GM19238 (cell line): ENCODE results near the gene CXCL17.

Experiments
- DNase-seq: peaks from one replicate; pipeline ENCODE4 v3.0.0; 2011; ENCODE audit warnings: low spot score; ENCODE audit not compliant: insufficient read length

The CXCL17 gene

DNA sequence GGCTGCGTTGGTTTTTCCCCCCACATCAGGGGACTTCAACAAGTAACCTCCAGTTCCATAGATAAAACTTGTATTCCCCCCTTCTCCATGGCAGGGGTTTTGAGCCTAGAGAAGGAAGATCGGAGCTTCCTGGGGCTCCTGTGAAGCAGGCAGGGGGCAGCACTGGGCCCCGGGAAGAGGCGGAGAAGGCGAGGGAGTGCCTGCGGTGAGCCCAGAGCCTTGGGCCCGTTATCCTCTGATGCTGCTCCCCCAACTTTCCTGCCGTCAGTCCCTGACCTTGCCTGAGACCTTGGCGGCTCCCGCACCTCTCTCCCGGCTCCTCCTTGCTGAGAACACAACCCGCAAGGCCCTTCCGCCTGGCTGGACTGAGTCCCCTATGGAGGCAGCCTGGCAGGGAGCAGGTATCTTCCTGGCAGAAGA, 18.0 kb downstream of the CXCL17 start:
- DNase-seq: no peak

DNA sequence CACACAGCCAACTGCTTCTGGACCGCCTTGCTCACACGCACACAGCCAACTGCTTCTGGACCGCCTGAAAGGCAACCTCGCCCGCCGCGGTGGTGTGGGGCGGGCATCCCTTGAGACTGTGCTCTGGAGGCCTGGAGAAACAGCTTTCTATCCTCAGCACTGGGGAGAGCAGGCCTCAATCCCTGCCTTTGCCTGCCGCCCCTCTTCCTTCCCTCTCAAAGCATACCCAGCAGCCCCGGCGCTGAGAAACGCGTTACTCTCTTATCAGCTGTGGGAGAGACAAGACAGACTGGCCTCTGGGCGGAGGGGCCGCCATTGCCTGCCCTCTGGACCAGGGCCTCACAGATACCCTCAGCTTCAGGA, 18.4 kb downstream of the CXCL17 start:
- DNase-seq: no peak

DNA sequence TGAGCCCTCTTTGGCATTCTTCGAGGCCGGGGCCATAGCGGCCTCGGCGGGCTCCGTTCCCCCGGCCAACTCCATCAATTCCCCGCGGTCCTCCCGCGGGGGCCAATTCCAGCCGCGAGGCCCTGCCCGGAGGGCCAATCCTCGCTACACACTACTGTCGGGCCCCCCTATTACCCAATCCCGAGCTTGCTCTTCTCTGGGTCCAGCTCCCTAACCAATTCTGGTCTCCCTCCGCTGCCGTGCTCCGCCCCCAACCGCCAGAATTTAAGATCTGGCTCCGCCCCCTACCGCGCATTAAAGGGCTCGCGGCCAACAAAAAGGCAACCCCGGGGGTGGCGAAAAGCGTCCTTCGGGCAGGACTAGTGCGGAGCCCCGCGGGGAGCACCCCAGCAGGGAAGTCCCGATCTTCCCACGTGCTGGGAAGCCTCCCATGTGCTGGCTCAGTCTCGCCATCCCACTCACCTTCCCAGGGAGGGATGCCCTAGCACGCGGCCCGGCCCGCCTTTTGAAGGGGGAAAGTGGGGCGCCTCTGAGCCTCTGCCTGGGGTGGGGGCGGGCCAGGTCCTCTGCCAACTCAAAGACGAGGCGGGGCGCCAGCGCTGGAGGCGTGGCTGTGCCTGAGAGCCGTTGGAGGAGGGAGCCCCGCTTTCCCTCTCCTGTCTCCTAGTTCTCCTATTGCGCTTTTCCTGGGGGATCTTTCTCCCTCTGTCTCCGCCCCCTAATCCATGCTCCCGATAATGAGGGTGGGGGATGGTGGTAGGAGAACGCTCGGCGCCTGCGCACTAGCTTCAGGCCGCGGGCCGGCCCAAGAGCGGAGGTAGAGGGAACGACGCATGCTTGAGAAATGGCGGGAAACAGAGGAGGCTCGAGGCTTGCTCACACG, 19.0 kb downstream of the CXCL17 start:
- DNase-seq: peak; percentile 95

GRCh38 chr19:42422901-42423461, 19.8 kb downstream of the CXCL17 start:
- DNase-seq: no peak

DNA sequence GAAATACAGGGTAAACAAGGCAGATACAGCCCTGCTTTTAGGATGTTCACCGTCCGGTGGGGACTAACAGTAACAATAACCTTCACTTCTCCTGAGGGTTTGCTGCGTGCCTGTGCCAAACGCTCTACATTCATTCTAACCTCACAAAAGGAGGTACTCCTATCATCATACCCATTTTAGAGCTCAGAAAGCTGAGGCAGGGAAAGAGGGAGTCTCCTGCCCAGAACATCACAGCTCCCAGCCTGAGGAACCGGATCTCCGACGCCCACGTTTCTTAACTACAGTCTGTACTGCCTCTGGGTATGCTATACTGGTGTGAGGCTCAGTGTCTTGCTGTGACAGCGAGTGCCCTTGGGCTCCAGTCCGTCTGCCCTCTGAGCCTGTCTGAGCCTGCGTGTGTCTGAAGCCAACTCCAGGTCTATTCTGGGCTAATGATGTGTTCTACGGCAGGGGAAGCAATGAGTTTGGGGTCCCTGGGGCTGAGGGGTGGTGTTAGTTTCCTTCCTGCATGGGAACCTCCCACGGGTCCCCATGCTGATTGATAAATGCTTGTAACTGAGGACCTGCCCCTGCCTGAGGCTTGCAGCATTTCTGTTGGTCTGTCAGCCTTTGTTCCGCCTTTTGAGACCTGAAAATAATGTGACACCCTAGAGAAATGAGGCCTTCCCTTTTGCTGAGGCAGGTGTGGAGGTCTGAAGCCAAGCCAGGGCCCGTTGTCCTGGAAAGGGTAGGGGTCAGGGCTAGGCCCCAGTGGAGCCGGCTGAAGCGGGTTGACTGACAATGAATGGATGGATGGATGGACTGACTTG, 20.4 kb downstream of the CXCL17 start:
- DNase-seq: no peak

DNA sequence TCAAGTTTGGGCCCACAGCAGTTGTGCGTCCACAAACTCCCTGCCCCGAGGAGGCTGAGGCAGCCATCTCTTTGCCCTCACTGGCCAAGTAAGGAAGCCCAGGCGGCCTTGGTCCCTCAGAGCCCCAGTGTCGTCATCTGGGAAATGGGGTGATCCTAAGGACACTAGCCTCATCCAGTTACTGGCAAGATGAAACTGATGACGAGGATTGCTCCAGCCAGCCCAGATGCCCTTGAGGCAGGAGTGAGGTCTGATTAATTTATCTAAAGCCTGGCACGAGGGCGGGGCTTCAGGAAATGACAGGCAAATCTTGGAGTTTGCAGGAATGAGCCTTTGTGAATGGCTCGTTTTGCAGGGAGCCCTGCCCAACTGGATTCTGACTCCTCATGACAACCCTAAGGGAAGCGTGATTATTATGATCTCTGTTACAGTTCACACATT, 21.1 kb downstream of the CXCL17 start:
- no peak for DNase-seq

- no peak for DNase-seq
These were observed 21.6 kb downstream of the CXCL17 start for GRCh38 chr19:42421101-42421500.

- peak; percentile 84 for DNase-seq
These were observed 22.6 kb downstream of the CXCL17 start for GRCh38 chr19:42420055-42420544.

GRCh38 chr19:42419309-42419708, 23.4 kb downstream of the CXCL17 start:
- no peak for DNase-seq

- DNase-seq: no peak
These were observed 30.1 kb downstream of the CXCL17 start for GRCh38 chr19:42412661-42413076.

DNA sequence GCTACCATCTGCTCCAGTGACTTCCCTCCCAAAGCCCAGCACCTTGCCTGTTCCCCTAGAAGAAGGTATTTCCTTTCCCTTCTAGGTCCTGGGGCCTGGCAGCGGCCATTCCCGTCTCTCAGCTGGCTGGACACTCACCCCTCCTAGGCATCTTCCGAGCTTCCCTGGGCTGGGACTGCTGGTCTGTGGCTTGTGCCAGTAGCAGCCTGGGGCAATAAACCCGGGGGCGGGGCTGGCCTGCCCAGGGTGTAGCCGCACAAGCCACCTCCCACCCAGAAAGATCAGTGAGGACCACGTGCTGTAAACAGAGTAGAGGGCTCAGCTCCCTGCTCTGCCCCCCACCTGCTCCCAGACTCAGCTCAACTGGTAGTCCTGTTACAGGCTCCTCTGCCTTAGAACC, 30.5 kb downstream of the CXCL17 start:
- no peak for DNase-seq

- no peak for DNase-seq
These were observed 31.1 kb downstream of the CXCL17 start for GRCh38 chr19:42411581-42412178.

GRCh38 chr19:42410371-42410770, 32.4 kb downstream of the CXCL17 start:
- DNase-seq: no peak

- no peak for DNase-seq
These were observed 33.3 kb downstream of the CXCL17 start for GRCh38 chr19:42409477-42409876.

GRCh38 chr19:42407816-42408175, 35.0 kb downstream of the CXCL17 start:
- DNase-seq: no peak

- no peak for DNase-seq
These were observed 35.5 kb downstream of the CXCL17 start for GRCh38 chr19:42407085-42407815.

- no peak for DNase-seq
These were observed 36.6 kb downstream of the CXCL17 start for GRCh38 chr19:42406111-42406510.

GRCh38 chr19:42403586-42403985, 39.2 kb downstream of the CXCL17 start:
- no peak for DNase-seq

DNA sequence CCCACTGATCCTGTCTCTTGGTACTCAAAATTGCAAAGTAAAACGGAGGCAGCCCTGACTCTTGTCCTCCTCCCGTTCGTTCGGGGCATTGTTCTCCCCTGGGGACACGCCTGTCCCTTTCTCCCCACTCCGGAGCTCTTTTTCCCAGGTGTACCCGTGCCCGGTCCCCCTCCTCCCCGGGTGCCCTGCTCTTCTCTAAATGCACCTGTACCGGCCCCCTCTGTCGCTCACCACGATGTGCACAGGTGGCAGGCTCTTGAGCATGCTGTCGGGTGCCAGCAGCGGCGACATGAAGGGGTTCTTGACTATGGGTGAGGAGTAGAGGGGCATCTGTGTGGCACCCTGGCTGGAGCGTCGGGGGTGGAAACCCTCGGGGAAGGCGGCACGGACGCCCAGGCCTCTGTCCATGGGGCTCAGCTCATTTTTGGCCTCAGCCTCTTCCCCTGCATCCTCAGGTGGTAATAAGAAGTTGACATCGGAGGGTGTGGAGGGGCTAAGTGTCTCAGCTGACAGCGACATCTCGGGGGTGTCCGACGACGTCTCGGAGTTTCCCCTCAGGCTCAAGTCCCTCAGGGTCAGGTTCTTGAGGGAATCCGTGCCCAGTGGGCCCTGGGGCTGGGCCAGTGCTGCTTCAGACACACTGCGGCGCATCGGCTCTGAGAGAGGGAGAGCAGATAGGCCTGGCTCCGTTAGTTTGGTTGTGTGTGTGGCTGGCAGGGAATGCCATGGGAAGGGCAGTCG, 40.2 kb downstream of the CXCL17 start:
- DNase-seq: no peak
